GM23338 (cell line): ENCODE data around the gene ARHGAP19. TPM values are rescaled to one million over a fixed set of nuclear protein-coding genes. Genes with fewer than 3 reads are reported as not detected.

Experiments used
- ATAC-seq: fragments of 200-7000 bp; cut with Tn5 transposase; 3 replicates; pipeline ENCODE4 v1.9.1; 2020
- DNase-seq: peaks from one replicate; pipeline ENCODE4 v3.0.0-alpha.2; 2015; ENCODE audit warnings: low spot score
- H2AFZ ChIP-seq: fragments of 200-600 bp; sonication (generic); 2 replicates; pipeline ENCODE4 v1.8.0; 2016; ENCODE audit warnings: antibody characterized with exemption, mild to moderate bottlenecking, moderate library complexity
- H3F3A ChIP-seq: fragments of 200-600 bp; sonication (generic); replicated peaks from 2 replicates; pipeline ENCODE4 v1.8.0; 2017; ENCODE audit warnings: antibody characterized with exemption, mixed run types, low read depth
- H3K27ac ChIP-seq: fragments of 200-600 bp; sonication (generic); 2 replicates; pipeline ENCODE4 v1.6.1; 2016; ENCODE audit warnings: low read depth
- H3K27me3 ChIP-seq: fragments of 200-600 bp; sonication (generic); 2 replicates; pipeline ENCODE4 v1.8.0; 2016; ENCODE audit warnings: mild to moderate bottlenecking, mixed run types, moderate library complexity; ENCODE audit not compliant: insufficient read depth
- H3K36me3 ChIP-seq: fragments of 200-600 bp; sonication (generic); 2 replicates; pipeline ENCODE4 v1.8.0; 2016; ENCODE audit warnings: mild to moderate bottlenecking; ENCODE audit not compliant: insufficient read depth
- H3K4me1 ChIP-seq: fragments of 200-600 bp; sonication (generic); 2 replicates; pipeline ENCODE4 v1.8.0; 2016; ENCODE audit warnings: mild to moderate bottlenecking, moderate library complexity; ENCODE audit not compliant: insufficient read depth
- H3K4me2 ChIP-seq: fragments of 200-600 bp; sonication (generic); 2 replicates; pipeline ENCODE4 v1.7.1; 2017; ENCODE audit warnings: mixed run types
- H3K4me3 ChIP-seq: fragments of 200-600 bp; sonication (generic); 2 replicates; pipeline ENCODE4 v1.6.1; 2016; ENCODE audit warnings: mixed run types
- H3K79me2 ChIP-seq: fragments of 200-600 bp; sonication (generic); replicated peaks from 2 replicates; pipeline ENCODE4 v1.8.0; 2017; ENCODE audit warnings: mild to moderate bottlenecking; ENCODE audit not compliant: insufficient read depth
- H3K9me2 ChIP-seq: fragments of 200-600 bp; sonication (generic); 2 replicates; pipeline ENCODE4 v1.8.0; 2017; ENCODE audit not compliant: insufficient read depth
- H4K20me1 ChIP-seq: fragments of 200-600 bp; sonication (generic); replicated peaks from 2 replicates; pipeline ENCODE4 v1.8.0; 2017; ENCODE audit warnings: mild to moderate bottlenecking; ENCODE audit not compliant: insufficient read depth
- H3K27ac Mint-ChIP-seq: 2 replicates; pipeline ENCODE4 v1.8.0; 2020; ENCODE audit warnings: inconsistent platforms, mild to moderate bottlenecking, moderate library complexity, mixed read lengths
- H3K27me3 Mint-ChIP-seq: 3 replicates; pipeline ENCODE4 v1.8.0; 2022; ENCODE audit warnings: low read depth, mild to moderate bottlenecking, moderate library complexity, mixed read lengths, inconsistent platforms; ENCODE audit not compliant: insufficient read depth, poor library complexity
- H3K36me3 Mint-ChIP-seq: 3 replicates; pipeline ENCODE4 v1.8.0; 2021; ENCODE audit warnings: low read depth, mild to moderate bottlenecking, inconsistent platforms, moderate library complexity, mixed read lengths
- H3K4me1 Mint-ChIP-seq: 3 replicates; pipeline ENCODE4 v1.8.0; 2020; ENCODE audit warnings: mild to moderate bottlenecking, inconsistent platforms, mixed read lengths
- H3K4me3 Mint-ChIP-seq: 3 replicates; pipeline ENCODE4 v1.8.0; 2021; ENCODE audit warnings: moderate library complexity, mild to moderate bottlenecking, inconsistent platforms, mixed read lengths
- H3K9me3 Mint-ChIP-seq: 3 replicates; pipeline ENCODE4 v1.8.0; 2020; ENCODE audit warnings: moderate library complexity, mild to moderate bottlenecking, inconsistent platforms, mixed read lengths
- POLR2AphosphoS5 ChIP-seq: IDR thresholded peaks from 2 replicates; pipeline ENCODE4 v1.6.1; 2016; ENCODE audit warnings: antibody characterized with exemption, low read depth
- REST ChIP-seq: IDR thresholded peaks from one replicate; pipeline ENCODE4 v1.6.1; 2018; ENCODE audit warnings: antibody characterized with exemption; ENCODE audit not compliant: unreplicated experiment
- polyA plus RNA-seq: library from polyadenylated mRNA; unstranded; fragments of >200 nt; fragmentation: Nextera tagmentation; extraction: Ambion mirVana; gene quantifications from 2 replicates; pipeline ENCODE4 v1.2.1, GENCODE V29; 2016
- total RNA-seq: library from RNA; depleted of rRNA; stranded (reverse); fragments of >200 nt; shearing (Covaris generic); gene quantifications from 2 replicates; pipeline ENCODE4 v1.2.3, GENCODE V29; 2014
- TF ChIP-seq, protein P1 (sequence below), 2 experiments: fragments of 200-600 bp in 1 of 2; sonication (generic) in 1 of 2; conservative IDR thresholded peaks; 2 replicates each; pipeline versions ENCODE4 v1.5.1 to v1.6.1; 2016 to 2017; ENCODE audit warnings: antibody characterized with exemption in 2 of 2, low read depth in 2 of 2, mild to moderate bottlenecking in 2 of 2, moderate library complexity in 1 of 2

Gene ARHGAP19
- total and polyA plus RNA-seq, 2 experiments from 2014 or later = 11.5 to 38.8 TPM

GRCh38 chr10:97332591-97333350 lies 40.3 kb upstream of the ARHGAP19 start:
- Histone ChIP-seq H3K9me2 (no peaks in the 10 kb centered on the region), H4K20me1 (peaks cover 29% of the 10 kb centered on the region), H3K27ac (peak overlapping the region; percentile 85; the same call in 1 of the 2 replicates), H3K4me2 (peak overlapping the region; percentile 93), H3F3A (peaks cover 11% of the 10 kb centered on the region), H3K4me1 (peaks cover 46% of the 10 kb centered on the region), H3K4me3 (peak overlapping the region; percentile 82), H3K36me3 (no peaks in the 10 kb centered on the region), H3K79me2 (peaks cover 55% of the 10 kb centered on the region), H2AFZ (no peak overlapping the region), H3K27me3 (no peaks in the 10 kb centered on the region)
- Mint-ChIP-seq H3K4me1 (peaks cover 46% of the 10 kb centered on the region), H3K9me3 (no peaks in the 10 kb centered on the region), H3K27me3 (peaks cover 19% of the 10 kb centered on the region), H3K36me3 (peaks cover 41% of the 10 kb centered on the region), H3K4me3 (peak overlapping the region; percentile 94), H3K27ac (peak overlapping the region; percentile 95)
- ATAC-seq (no peak), DNase-seq (peak; percentile 59)
- TF ChIP-seq REST = no peak
- TF ChIP-seq, protein P1, sequence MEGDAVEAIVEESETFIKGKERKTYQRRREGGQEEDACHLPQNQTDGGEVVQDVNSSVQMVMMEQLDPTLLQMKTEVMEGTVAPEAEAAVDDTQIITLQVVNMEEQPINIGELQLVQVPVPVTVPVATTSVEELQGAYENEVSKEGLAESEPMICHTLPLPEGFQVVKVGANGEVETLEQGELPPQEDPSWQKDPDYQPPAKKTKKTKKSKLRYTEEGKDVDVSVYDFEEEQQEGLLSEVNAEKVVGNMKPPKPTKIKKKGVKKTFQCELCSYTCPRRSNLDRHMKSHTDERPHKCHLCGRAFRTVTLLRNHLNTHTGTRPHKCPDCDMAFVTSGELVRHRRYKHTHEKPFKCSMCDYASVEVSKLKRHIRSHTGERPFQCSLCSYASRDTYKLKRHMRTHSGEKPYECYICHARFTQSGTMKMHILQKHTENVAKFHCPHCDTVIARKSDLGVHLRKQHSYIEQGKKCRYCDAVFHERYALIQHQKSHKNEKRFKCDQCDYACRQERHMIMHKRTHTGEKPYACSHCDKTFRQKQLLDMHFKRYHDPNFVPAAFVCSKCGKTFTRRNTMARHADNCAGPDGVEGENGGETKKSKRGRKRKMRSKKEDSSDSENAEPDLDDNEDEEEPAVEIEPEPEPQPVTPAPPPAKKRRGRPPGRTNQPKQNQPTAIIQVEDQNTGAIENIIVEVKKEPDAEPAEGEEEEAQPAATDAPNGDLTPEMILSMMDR (conservative IDR thresholded peaks at IDR 0.05; ENCODE audit: low read depth in 2 of 2) = peak in 1 of 2 experiments; percentile 53; a peak in 3 of 4 replicates

- H3K79me2 ChIP-seq = peaks cover 55% of the 10 kb centered on the region
These were observed 38.8 kb upstream of the ARHGAP19 start for GRCh38 chr10:97331153-97331703.

More at GRCh38 chr10:97331153-97331703, 38.8 kb upstream of the ARHGAP19 start:
- H3K4me2 ChIP-seq = peak overlapping the region; percentile 93
- H4K20me1 ChIP-seq = peaks cover 31% of the 10 kb centered on the region
- TF ChIP-seq, protein P1 (conservative IDR thresholded peaks at IDR 0.05; ENCODE audit: low read depth in 2 of 2) = no peak
- TF ChIP-seq POLR2AphosphoS5 = peak; percentile 40; the same call in 1 of the 2 replicates
- no peaks in the 10 kb centered on the region for H3K9me2 ChIP-seq
- H3K27ac ChIP-seq = peak overlapping the region; percentile 73; the same call in 1 of the 2 replicates
- Mint-ChIP-seq H3K27ac (peak overlapping the region; percentile 76), H3K4me1 (peaks cover 35% of the 10 kb centered on the region), H3K27me3 (peaks cover 20% of the 10 kb centered on the region), H3K4me3 (peak overlapping the region; percentile 94), H3K9me3 (no peaks in the 10 kb centered on the region), H3K36me3 (peaks cover 41% of the 10 kb centered on the region)
- peaks cover 48% of the 10 kb centered on the region for H3K4me1 ChIP-seq
- H3K27me3 ChIP-seq = no peaks in the 10 kb centered on the region
- H2AFZ ChIP-seq = no peak overlapping the region
- peaks cover 22% of the 10 kb centered on the region for H3F3A ChIP-seq
- ATAC-seq (peak; percentile 9), DNase-seq (peak; percentile 46)
- H3K4me3 ChIP-seq = peak overlapping the region; percentile 82
- no peaks in the 10 kb centered on the region for H3K36me3 ChIP-seq
